CD4-positive, alpha-beta T cell treated with Interleukin-6 at 100 ng/mL for 8 hours (primary cell): ENCODE measurements around the gene ADH6.
"Not testable (repeated sequence)": the region's sequence is repeated elsewhere in the genome, so short reads cannot be mapped to it uniquely, and the experiment has no call there.

Experiments used
- DNase-seq: peaks from one replicate; pipeline ENCODE4 v3.0.0-alpha.2; 2020; ENCODE audit warnings: mixed read lengths, low spot score

The ADH6 gene

DNA sequence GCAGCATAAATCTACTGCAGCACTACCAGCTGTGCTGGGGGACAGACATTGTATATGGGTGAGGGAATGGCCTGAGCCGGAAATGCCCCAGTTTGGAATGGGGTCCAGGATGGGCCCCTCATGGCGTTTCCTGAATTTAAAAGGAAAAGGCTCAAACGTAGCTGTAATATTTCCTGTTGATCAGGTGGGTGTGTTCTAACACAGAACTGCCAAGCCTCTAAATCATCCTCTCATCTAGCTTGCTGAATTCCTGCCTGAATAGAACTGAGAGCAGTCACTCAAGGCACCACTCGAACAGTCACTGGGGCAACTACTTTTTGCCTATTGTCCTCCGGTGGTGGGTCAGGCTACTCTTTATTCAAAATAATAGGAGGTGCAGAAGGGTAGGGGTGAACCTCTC lies 28.7 kb downstream of the ADH6 start:
- DNase-seq: no peak

DNA sequence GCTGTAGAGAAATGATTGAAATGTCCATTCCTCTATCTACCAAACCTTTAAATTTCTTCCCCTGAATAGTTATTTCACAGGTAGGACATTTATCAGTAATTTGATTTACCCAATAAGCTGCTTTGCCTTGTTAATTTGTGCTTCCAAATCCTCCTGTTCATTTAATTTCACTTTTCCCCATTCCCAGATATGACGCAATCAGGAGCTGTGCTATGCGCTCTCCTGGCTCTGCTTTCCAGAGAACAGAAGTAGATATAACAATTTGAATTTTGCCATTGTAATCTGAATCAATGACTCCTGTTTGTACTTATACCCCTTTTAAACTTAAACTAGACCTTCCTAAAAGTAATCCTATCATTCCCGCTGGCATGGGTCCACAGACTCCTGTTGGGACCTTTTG lies 29.1 kb downstream of the ADH6 start:
- not testable (repeated sequence) for DNase-seq

DNA sequence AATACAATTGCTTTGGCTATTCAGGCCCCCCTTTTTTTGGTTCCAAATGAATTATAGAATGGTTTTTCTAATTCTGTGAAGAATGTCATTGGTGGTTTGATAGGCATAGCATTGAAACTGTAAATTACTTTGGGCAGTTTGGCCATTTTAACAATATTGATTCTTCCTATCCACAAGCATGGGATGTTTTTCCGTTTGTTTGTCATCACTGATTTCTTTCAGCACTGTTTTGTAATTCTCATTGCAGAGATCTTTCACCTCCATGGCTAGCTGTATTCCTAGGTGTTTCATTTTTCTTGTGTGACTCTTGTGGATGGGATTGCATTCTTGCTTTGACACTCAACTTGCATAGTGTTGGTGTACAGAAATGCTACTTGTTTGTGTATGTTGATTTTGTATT lies 33.0 kb downstream of the ADH6 start:
- DNase-seq: no peak

DNA sequence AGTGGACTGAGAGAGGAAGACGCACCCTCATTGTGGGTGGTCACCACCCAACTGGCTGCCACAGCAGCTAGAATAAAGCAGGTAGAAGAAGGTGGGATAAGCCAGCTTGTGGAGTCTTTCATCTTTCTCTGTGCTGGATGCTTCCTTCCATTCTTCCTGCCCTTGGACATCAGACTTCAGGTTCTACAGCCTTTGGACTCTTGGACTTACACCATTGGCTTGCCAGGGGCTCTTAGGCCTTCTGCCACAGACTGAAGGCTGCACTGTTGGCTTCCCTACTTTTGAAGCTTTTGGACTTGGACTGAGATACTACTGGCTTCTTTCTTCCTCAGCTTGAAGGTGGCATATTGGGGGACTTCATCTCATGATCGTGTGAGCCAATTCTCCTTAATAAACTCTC lies 33.5 kb downstream of the ADH6 start:
- no peak for DNase-seq

DNA sequence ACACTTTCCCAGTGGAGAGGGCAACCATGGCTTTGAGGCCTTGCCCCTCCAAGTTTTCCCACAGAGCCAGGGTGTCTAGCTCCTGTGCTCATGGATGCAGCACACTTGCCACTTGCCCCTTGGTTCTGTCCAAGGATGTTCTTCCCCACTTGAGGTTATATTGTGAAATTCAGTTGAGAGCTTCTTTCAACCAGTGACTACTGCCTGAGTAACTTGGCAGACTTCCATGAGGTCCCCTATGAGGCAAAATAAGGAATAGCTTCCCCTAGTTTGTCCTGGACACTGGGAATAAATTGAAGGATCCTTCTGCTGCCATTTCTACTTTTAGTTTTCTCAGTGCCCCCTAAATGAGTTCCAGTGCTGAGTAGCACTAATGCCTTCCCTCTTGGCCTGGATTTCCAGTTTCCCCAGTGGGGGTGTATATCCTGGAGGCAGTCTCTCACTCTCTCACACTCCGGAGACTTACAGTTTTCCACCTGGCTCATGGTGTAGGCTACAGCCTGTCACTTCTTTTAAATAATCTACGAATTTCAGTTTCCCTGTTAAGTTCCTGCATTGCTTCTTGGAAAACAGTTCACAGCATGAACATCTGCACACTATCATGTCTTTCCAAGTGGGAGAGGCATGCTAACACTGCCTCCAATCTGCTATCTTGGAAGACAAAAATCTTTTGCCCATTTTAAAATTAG lies 38.5 kb downstream of the ADH6 start:
- no peak for DNase-seq

DNA sequence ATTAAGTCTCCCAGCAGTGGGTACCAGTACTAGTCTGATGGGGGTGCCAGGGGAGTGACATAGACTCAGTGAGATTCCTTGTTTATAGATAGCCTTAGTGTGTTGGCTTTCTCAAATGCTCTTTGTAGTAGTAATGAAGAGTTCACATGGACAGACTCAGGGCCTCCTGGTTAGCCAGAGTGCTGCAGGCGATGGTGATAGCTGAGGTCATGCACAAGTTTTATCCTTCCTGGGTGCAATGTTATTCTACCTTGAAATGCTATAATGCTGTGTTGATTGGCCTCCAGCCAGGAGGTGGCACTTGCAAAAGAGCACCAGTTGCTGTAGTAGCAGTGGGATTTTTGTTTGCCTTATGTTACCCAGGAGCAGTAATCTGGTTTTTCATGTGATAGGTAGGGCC lies 39.4 kb downstream of the ADH6 start:
- no peak for DNase-seq

DNA sequence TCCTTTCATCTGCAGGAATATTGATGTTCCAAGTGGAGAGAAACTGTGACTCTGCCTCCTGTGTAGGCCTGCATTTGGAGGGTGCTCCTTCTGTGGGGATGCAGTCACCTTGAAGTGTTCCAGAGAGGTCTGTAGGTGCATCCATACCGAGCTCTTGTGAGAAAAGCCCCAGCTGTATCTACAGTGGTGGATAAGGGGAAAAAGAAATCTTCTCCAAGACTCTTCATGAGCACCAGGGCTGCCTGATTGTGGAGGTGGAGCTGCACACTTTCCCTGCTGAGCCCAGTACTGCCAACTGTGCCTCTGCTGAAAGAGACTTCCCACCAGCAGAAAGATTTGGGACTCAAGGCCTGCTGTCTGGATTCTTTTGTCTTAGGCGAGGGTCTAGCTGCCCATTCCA lies 39.9 kb downstream of the ADH6 start:
- DNase-seq: no peak

DNA sequence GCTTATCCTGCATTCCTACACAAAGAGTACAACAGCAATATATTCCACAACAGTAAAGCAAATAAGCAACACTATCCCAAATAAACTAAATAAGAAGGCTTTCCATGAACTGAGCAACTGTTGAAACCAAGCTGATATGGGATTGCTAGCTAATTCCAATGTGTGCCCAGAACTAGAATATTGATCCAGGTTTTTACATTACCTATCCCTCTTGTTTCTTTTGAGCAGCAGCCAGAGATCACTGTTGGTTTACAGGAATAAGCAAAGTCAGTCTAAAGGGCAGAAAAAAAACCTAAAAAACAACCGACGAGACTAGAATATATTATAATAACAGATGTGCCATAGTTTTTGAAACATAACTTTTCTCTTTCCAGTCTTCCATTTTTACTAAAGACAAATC lies 52.5 kb downstream of the ADH6 start:
- no peak for DNase-seq

DNA sequence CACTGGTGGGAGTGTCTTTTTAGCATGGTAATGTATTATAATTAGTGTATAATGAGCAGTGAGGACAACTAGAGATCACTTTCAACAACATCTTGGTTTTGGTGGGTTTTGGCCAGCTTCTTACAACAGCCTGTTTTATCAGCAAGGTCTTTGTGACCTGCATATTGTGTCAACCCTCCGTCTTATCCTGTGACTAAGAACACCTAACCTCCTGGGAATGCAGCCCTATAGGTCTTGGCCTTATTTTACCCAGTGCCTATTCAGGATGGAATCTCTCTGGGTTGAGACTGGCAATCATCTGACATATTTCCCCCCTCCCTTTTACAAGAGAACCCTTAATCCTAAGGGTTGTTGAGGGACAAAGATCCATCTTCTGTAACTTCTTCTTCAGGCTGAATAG lies 53.1 kb downstream of the ADH6 start:
- DNase-seq: no peak

DNA sequence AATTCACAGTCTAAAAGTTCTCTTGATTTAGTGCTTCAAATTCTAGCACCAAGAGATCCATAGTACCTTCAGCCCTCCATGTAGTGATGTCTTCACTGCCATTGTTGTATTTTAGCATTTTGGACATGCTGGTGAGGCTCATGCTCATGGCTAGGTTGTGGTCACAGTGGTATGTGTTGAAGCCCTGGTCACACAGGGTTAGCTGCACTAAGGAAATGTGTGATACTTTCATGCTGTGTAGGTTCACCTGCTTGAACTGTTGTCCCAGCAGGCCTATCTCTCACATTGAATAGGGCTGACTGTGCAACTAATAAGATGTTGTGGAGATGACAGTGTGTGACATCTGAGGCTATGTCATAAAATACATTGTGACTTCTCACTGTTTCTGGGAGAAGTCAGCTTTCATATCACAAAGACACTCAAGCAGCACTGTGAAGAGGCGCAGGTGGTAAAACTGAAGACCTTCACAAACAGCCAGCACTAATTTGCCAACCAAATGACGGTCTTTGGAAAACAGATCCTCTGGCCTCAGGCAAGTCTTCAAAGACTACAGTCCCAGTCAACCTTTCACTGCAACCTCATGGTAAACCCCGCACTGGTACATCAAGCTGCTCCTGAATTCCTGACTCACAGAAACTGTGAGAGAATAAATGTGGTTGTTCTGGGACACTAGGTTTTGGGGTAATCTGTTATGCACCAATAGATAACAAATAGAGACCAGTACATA lies 57.5 kb downstream of the ADH6 start:
- no peak for DNase-seq

DNA sequence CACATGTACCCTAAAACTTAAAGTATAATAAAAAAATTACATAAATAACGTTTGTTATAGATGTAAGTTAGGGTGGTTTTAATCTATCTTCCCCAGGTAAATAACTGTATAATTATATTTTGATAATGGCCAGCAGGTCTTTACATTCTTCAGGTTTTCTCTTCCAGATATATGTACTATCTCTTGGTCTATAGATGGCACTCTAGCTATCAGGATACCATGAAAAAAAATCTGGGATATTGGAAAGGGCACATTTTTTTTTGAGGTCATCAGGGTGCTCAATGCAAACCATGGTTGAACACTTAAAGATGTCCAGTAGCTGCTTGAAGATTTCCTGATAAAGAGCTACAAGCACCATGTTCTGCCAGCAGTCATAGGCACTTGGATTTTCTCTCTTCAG lies 59.3 kb downstream of the ADH6 start:
- no peak for DNase-seq

DNA sequence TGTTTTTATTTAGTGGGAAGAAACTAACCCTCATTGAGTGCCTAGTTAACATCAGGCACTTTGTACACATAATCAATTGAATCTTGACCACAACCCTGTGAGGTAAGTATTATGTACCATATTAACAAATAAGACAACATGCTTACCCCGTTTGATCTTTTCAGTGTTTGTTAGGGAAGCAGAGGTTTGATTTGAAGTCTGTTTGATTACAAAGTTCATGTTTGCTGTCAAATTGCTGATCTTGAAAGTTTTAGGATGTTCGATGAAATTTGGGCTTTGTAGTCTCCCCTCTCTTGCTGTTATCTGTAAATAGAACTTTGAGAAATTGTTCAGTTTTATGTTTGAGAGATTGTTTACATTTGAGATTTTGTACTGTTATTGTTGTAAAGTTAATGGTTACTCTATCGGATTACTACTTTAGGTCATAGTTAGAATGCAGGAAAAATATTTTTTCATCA lies 61.5 kb downstream of the ADH6 start:
- no peak for DNase-seq

DNA sequence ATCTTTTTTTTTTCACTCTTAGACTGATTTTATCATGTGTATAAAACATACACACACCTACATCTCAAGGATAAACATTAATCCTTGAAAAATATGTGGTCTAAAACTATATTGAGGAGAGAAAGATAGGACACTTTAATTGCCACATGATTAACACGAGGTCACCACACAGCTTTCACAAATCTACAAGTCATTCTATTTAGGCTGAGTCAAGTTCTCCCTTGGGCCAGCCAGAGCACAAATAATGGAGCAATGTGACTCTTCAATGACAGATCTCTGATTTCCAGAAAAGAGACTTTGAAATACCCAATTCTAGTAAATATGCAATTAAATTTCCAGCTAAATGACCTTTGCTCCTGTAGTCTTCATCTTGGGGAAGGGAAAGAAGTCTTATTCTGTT lies 62.1 kb downstream of the ADH6 start:
- DNase-seq: no peak

DNA sequence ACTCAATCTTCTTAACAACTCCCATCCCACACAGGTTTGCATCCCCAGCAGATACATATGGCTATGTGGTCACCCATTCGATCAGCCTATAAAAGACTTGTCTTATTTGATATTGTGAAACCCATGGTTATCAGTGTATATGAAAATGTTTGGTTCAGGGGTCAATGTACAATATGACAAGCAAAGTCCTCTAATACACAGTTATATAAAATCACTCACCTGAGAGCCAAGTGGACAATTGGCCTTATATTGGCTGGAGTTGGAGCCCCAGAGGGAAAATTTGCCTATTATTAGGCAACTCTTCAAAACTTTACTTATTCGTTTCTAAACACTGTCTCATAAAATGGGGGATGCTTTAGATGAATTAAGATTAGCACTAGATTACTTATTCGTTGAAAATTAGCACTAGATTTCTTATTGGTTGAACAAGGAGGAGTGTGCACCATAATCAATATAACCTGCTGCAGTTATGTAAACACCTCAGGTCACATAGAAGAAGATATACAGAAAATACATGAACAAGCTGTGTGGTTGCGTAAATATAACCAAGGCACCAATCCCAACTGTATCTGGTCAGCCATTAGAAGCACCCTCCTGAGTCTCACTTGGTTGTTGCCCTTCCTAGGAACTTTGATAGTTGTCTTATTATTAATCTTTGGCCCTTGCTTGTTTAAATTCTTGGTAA lies 64.2 kb downstream of the ADH6 start:
- no peak for DNase-seq
